Activated naive CD4-positive, alpha-beta T cell treated with anti-CD3 and anti-CD28 coated beads, Interleukin-2, amount 50 U/mL, for 16 hours (primary cell): ENCODE measurements around the gene GRAMD1B.
"Not testable (repeated sequence)": the region's sequence is repeated elsewhere in the genome, so short reads cannot be mapped to it uniquely, and the experiment has no call there.

Experiments used
- DNase-seq: peaks from one replicate; pipeline ENCODE4 v3.0.0-alpha.2; 2020

Gene GRAMD1B

GRCh38 chr11:123653827-123654565 is 223.9 kb downstream of the GRAMD1B start:
- peak; percentile 33 for DNase-seq

GRCh38 chr11:123654566-123655081 is 224.6 kb downstream of the GRAMD1B start, which contains the start of gene SCN3B:
TSS of gene SCN3B (minus strand) at chr11:123654624. CDS start at chr11:123653801, 823 bp downstream.
- DNase-seq = peak; percentile 23

- DNase-seq = no peak
These were observed 229.2 kb downstream of the GRAMD1B start for GRCh38 chr11:123659311-123659710.

- DNase-seq = not testable (repeated sequence)
These were observed 229.9 kb downstream of the GRAMD1B start for GRCh38 chr11:123659965-123660364.

DNA sequence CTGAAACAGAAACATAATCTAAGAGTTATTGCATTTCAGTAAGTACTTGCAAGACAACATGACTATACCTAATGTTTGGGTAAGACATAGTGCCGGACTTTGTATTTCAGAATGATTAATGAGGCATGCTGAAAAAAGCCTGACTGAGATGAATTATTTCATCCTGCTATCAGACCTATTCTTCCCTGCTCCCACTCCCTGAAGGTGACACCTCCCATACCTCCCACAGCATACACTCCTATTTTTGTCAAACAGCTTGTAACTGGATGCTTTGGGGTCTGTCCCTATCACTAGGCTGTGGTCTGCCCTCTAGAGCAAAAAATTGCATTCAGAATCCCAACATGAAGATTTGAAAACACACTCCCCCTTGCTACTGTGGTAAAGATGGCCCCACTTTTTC is 235.2 kb downstream of the GRAMD1B start:
- no peak for DNase-seq

- DNase-seq = no peak
These were observed 240.0 kb downstream of the GRAMD1B start for GRCh38 chr11:123670081-123670480.

- DNase-seq = no peak
These were observed 241.5 kb downstream of the GRAMD1B start for GRCh38 chr11:123671534-123671933.

GRCh38 chr11:123672568-123672967 is 242.5 kb downstream of the GRAMD1B start:
- no peak for DNase-seq

- no peak for DNase-seq
These were observed 244.2 kb downstream of the GRAMD1B start for GRCh38 chr11:123674297-123674696.
